Activated naive CD4-positive, alpha-beta T cell (primary cell): ENCODE data around the gene SFXN4.
A peak's percentile ranks its signal among the peaks of the same experiment; 100 is the strongest.
"Not testable (repeated sequence)": the region's sequence is repeated elsewhere in the genome, so short reads cannot be mapped to it uniquely, and the experiment has no call there.

Experiments
- DNase-seq, 4 experiments: peaks; one replicate each; lab custom pipeline; 2025; lab: John Stamatoyannopoulos, UW

SFXN4 gene

DNA sequence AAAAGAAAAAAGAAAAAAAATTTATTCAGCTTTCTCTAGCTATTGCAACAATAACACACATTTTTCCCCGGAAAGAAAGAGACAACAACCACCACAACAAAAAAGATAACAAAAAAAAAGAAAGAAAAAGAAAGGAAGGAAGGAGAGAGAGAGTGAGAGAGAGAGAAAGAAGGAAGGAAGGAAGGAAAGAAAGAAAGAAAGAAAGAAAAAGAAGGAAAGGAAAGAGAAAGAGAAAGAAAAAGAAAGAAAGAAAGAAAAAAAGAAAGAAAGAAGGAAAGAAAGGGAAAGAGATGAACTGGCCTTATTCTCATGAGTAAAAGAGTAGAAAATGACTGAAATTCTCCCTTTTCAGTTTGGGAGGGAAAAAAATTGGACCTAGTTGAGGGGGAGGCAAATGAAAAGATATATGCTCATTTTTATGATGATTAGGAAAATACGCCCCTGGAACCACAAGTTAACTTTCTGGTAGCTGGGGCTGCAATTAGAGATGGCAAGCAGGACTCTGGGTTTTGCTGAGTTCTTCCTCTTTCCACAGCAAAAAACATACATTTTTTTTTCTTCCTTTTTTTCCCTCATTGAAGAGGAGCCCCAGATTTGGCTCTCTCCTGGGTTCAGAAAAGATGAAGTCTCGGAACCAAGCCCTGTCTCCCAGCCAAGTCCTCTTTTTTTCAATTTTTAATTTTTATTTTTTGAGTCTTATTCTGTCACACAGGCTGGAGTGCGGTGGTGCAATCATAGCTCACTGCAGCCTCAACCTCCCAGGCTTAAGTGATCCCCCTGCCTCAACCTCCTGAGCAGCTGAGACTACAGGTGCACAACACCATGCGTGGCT lies 25.7 kb upstream of the SFXN4 start:
- DNase-seq, result no peak

- DNase-seq, result no peak
These were observed 24.8 kb upstream of the SFXN4 start for GRCh38 chr10:119190353-119190752.

- no peak for DNase-seq
These were observed 24.3 kb upstream of the SFXN4 start for GRCh38 chr10:119189811-119190282.

DNA sequence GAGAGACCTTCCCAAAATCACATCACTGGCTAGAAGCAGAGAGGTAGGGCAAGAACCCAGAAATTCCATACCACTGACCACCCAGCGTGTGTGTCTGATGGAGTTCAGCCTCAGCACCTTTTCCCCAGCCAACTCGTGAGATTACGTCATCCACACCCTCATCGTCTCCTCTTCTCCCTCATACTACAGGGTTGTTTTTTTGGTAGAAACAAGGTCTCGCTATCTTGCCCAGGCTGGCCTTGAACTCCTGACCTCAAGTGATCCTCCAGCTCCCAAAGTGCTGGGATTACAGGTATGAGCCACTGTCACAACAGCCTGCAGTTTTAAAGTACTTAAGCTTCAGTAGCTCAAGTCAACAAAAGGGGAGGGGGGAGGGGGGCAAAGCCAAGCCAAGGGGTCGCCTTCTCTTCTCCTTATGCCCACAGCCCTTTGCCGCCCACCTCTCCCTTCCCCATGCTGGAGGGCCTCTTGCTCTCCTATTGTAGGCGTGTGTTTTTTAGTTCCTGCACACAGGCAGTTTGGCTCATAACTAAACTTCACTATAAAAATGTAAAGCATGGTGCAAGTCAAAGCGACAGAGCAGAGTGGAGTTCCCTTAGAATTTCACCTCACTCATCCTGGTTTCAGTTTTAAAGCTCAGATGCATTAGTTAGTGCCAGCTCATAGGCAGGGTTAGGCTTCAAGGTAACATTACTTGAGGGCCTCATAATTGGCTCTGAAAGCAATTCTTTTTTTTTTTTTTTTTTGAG lies 18.3 kb upstream of the SFXN4 start:
- no peak for DNase-seq

- DNase-seq, result not testable (repeated sequence)
These were observed 15.4 kb upstream of the SFXN4 start for GRCh38 chr10:119180850-119181400.

DNA sequence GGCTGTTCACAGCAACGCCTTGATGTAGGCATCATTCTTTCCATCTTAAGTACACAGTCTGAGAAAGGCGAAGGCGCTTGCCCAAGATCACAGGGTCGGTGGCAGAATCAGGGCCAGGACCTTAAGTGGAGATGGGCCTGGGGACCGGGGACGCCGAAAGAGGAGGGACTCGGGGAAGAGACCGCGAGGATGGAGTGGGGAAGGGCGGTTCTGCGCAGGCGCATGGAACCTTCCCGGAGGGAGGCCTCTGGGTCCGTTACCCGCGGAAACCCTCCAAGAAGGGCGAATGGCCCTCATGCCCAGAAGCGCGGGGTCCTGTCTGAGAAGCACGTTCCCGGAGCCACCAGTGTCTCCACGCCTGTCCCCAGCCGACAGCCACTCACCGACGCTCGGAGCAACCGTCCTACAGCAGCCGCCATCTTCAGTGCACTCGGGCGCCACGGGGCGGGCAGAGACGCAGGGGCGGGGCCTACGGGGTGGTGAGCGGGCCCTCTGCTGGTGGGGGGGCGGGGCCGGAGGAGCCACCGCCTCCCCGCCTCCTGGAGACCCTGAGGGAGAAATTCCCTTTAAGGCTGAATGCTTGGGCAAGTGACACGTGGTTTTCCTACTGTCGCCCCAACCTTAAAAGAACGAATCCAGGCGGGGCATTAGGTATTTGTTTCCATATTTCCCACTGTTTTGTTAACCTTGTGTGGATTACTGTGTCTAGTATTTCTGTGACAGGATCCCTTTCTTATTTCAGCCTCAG lies 13.0 kb upstream of the SFXN4 start, which contains the start of gene PRDX3:
Gene PRDX3 (minus strand): TSS at position 441 of the 748 bp plus-strand sequence. CDS start 22 bp downstream, at position 419.
- peak; percentile 71 to 91 (median 82) for DNase-seq

- DNase-seq, result no peak
These were observed 12.3 kb upstream of the SFXN4 start for GRCh38 chr10:119177708-119178371.

- no peak for DNase-seq
These were observed 10.7 kb upstream of the SFXN4 start for GRCh38 chr10:119176166-119176565.

GRCh38 chr10:119174109-119174508 lies 8.6 kb upstream of the SFXN4 start:
- no peak for DNase-seq

GRCh38 chr10:119167041-119167440 lies 1.5 kb upstream of the SFXN4 start:
- DNase-seq, result no peak

- no peak for DNase-seq
These were observed 1.1 kb upstream of the SFXN4 start for GRCh38 chr10:119166564-119166963.

- DNase-seq, result no peak
These were observed 595 bp upstream of the SFXN4 start for GRCh38 chr10:119166118-119166500.

GRCh38 chr10:119162452-119163092 lies 2.9 kb downstream of the SFXN4 start:
- no peak for DNase-seq

GRCh38 chr10:119161680-119162451 lies 3.6 kb downstream of the SFXN4 start:
- DNase-seq, result no peak

GRCh38 chr10:119159332-119159731 lies 6.2 kb downstream of the SFXN4 start:
- no peak for DNase-seq

- DNase-seq, result no peak
These were observed 11.9 kb downstream of the SFXN4 start for GRCh38 chr10:119153661-119154060.

DNA sequence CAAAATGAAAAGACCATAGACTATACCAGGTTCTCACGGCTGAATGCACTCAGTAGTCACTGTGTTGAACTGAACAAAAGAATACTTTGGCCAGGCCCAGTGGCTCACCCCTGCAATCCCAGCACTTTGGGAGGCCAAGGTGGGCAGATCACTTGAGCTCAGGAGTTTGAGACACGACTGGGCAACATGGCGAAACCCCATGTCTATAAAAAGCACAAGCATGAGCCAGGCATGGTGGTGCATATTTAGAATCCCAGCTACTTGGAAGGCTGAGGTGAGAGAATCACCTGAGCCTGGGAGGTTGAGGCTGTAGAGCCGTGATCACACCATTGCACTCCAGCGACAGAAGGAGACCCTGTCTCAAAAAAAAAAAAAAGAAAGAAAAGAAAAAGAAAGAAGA lies 12.5 kb downstream of the SFXN4 start:
- no peak for DNase-seq

DNA sequence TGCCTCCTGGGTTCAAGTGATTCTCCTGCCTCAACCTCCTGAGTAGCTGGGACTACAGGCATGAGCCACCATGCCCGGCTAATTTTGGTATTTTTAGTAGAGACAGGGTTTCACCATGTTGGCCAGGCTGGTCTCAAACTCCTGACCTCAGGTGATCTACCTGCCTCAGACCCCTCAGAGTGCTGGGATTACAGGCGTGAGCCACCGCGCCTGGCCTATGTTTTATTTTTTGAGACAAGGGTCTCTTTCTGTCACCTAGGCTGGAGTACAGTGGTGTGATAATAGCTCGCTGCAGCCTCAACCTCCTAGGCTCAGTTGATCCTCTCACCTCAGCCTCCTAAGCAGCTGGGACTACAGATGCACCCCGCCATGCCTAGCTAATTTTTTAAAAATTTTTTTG lies 13.9 kb downstream of the SFXN4 start:
- not testable (repeated sequence) for DNase-seq

DNA sequence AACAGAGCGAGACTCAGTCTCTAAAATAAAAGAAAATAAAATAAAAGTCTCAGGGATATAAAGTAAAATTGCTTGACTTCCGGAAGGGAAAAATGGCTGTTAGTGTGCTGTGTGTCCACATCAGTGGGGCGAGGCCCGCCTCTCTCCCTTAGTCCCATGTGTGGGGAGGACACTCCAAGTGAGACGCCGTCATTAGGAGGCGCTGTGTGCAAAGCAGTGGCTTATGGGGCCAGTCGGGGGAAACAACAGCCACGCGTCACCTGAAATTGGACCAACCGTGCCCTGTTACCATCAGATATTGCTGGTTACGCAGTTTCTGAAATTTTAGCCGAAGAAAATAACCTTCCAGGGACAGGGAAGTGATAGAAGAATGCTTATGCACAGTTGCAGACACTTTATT lies 15.8 kb downstream of the SFXN4 start:
- no peak for DNase-seq

- DNase-seq, result no peak
These were observed 16.4 kb downstream of the SFXN4 start for GRCh38 chr10:119149157-119149556.
